GM12878 (cell line): ENCODE measurements around the gene DNAJB2. TPM values are rescaled to one million over a fixed set of nuclear protein-coding genes. Genes with fewer than 3 reads are reported as not detected.

Experiments
- ATAC-seq: fragments of 200-7000 bp; cut with Tn5 transposase; 3 replicates; pipeline ENCODE4 v1.9.1; 2020; ENCODE audit warnings: mild to moderate bottlenecking, moderate library complexity
- BruUV-seq: library from RNA; stranded (reverse); fragments of 400-500 nt; replicated peaks from 2 replicates; lab custom pipeline; 2021; lab: Mats Ljungman, UMichigan
- CTCF ChIA-PET: fragments of 300-600 bp; sonication (Branson Sonifier 250); formaldehyde crosslinking; extraction: SDS; loops from one replicate; lab custom pipeline; 2021; ENCODE audit warnings: inconsistent platforms; lab: Yijun Ruan, JAX
- POLR2A ChIA-PET: fragments of 350-600 bp; formaldehyde crosslinking; extraction: SDS; loops from one replicate; lab custom pipeline; 2021; ENCODE audit warnings: inconsistent platforms; lab: Charles Lee
- RAD21 ChIA-PET: fragments of 300-600 bp; sonication (Branson Sonifier 250); formaldehyde crosslinking; loops from one replicate; lab custom pipeline; 2023; ENCODE audit warnings: antibody characterized with exemption; ENCODE audit not compliant: unreplicated experiment; lab: Charles Lee
- SMC1A ChIA-PET: fragments of 300-600 bp; sonication (Branson Sonifier 250); formaldehyde crosslinking; loops from one replicate; lab custom pipeline; 2023; ENCODE audit not compliant: unreplicated experiment, uncharacterized antibody; lab: Charles Lee
- DNase-seq: peaks from one replicate; pipeline ENCODE4 v3.0.0-alpha.2; 2011; ENCODE audit warnings: low read depth, low spot score
- FAIRE-seq: peaks from 3 replicates; lab custom pipeline; 2011; peaks lifted over from hg19 to GRCh38; lab: Jason Lieb, UNC
- H2AFZ ChIP-seq: 2 replicates; pipeline ENCODE4 v1.6.0; 2011; ENCODE audit warnings: low read depth, low read length, control low read depth; ENCODE audit not compliant: control insufficient read depth
- H3K27ac ChIP-seq: 2 replicates; pipeline ENCODE4 v1.5.1; 2011; ENCODE audit warnings: control low read depth; ENCODE audit not compliant: control insufficient read depth, insufficient read depth
- H3K27me3 ChIP-seq, 2 experiments: replicated peaks in 1 of 2; 2 replicates each; pipeline versions ENCODE4 v1.6.0 to v1.6.1; 2011; ENCODE audit warnings: low read length in 1 of 2; ENCODE audit not compliant: control insufficient read depth in 2 of 2, insufficient read depth in 2 of 2
- H3K36me3 ChIP-seq, 2 experiments: 2 replicates each; pipeline ENCODE4 v1.5.1; 2011; ENCODE audit warnings: low read length in 1 of 2; ENCODE audit not compliant: control insufficient read depth in 2 of 2, insufficient read depth in 2 of 2
- H3K4me1 ChIP-seq: 2 replicates; pipeline ENCODE4 v1.6.1; 2011; ENCODE audit warnings: mild to moderate bottlenecking, low read length, moderate library complexity, mixed read lengths; ENCODE audit not compliant: control insufficient read depth, insufficient read depth
- H3K4me2 ChIP-seq: 2 replicates; pipeline ENCODE4 v1.6.0; 2011; ENCODE audit warnings: control low read depth; ENCODE audit not compliant: control insufficient read depth, insufficient read depth
- H3K4me3 ChIP-seq: fragments of 200-600 bp; sonication (generic); 2 replicates; pipeline ENCODE4 v1.5.1; 2016
- H3K79me2 ChIP-seq: 2 replicates; pipeline ENCODE4 v1.6.0; 2011; ENCODE audit warnings: low read length; ENCODE audit not compliant: control insufficient read depth, insufficient read depth
- H3K9ac ChIP-seq: 2 replicates; pipeline ENCODE4 v1.8.0; 2011; ENCODE audit warnings: low read length, control low read depth, mixed read lengths; ENCODE audit not compliant: control insufficient read depth, insufficient read depth
- H3K9me3 ChIP-seq: replicated peaks from 3 replicates; pipeline ENCODE4 v1.5.1; 2011; ENCODE audit warnings: mild to moderate bottlenecking, low read length; ENCODE audit not compliant: control insufficient read depth, insufficient read depth
- H4K20me1 ChIP-seq: 2 replicates; pipeline ENCODE4 v1.6.0; 2011; ENCODE audit not compliant: control insufficient read depth, insufficient read depth
- CTCF ChIP-seq, 3 experiments: IDR thresholded peaks in 2 of 3; conservative IDR thresholded peaks in 1 of 3; 2 replicates each; pipeline ENCODE4 v1.5.1; 2011; ENCODE audit warnings: low read depth in 3 of 3, low read length in 3 of 3, mild to moderate bottlenecking in 3 of 3, control low read depth in 2 of 3, moderate library complexity in 2 of 3, inconsistent platforms in 1 of 3, mixed read lengths in 1 of 3; ENCODE audit not compliant: control insufficient read depth in 2 of 3, insufficient read depth in 1 of 3; ENCODE audit errors: extremely low read depth in 1 of 3
- EP300 ChIP-seq, 2 experiments: fragments of 150-350 bp in 1 of 2; IDR thresholded peaks; 2 replicates each; pipeline ENCODE4 v1.6.1; 2011 to 2012; ENCODE audit warnings: low read depth in 2 of 2, low read length in 2 of 2, borderline replicate concordance in 1 of 2, improper control_type of control experiment in 1 of 2, inconsistent platforms in 1 of 2; ENCODE audit not compliant: control insufficient read depth in 1 of 2
- IKZF2 ChIP-seq, 2 experiments: fragments of 450-650 bp; IDR thresholded peaks; 2 replicates each; pipeline ENCODE4 v1.6.1; 2017; ENCODE audit warnings: mild to moderate bottlenecking in 2 of 2, moderate library complexity in 2 of 2
- MTA3 ChIP-seq: IDR thresholded peaks from 2 replicates; pipeline ENCODE4 v1.6.1; 2012; ENCODE audit warnings: low read length, inconsistent platforms, borderline replicate concordance
- NBN ChIP-seq: fragments of 450-650 bp; IDR thresholded peaks from 2 replicates; pipeline ENCODE4 v1.6.1; 2016
- POU2F2 ChIP-seq: IDR thresholded peaks from 3 replicates; pipeline ENCODE4 v1.6.1; 2011; ENCODE audit warnings: low read depth, mild to moderate bottlenecking, low read length, borderline replicate concordance
- TAF1 ChIP-seq: IDR thresholded peaks from 2 replicates; pipeline ENCODE4 v1.6.1; 2011; ENCODE audit warnings: mild to moderate bottlenecking, low read depth, low read length, borderline replicate concordance
- YY1 ChIP-seq: IDR thresholded peaks from 2 replicates; pipeline ENCODE4 v1.6.1; 2011; ENCODE audit warnings: low read depth, mild to moderate bottlenecking, low read length
- ZNF207 ChIP-seq: fragments of 450-650 bp; IDR thresholded peaks from 2 replicates; pipeline ENCODE4 v1.6.1; 2014; ENCODE audit warnings: antibody characterized with exemption, mild to moderate bottlenecking, borderline replicate concordance
- ZSCAN29 ChIP-seq: fragments of 450-650 bp; IDR thresholded peaks from 2 replicates; pipeline ENCODE4 v1.6.1; 2017; ENCODE audit warnings: mild to moderate bottlenecking, moderate library complexity
- WGBS: methylation state at CpG from one replicate; pipeline ENCODE4 v1.1.6; 2016; ENCODE audit warnings: low lambda C conversion rate; ENCODE audit not compliant: insufficient replicate concordance, insufficient coverage; ENCODE audit errors: missing lambda C conversion rate; 5-methylcytosine and 5-hydroxymethylcytosine counted together
- in situ Hi-C: fragments of 300-500 bp; cut with MboI; formaldehyde crosslinking; loops from 9 replicates; pipeline ENCODE4 v1.14.3; 2018; ENCODE audit warnings: mixed read lengths
- intact Hi-C: fragments of 100-400 bp; cut with micrococcal nuclease; formaldehyde crosslinking; loops from one replicate; pipeline ENCODE4 v1.14.2; 2022; ENCODE audit not compliant: unreplicated experiment
- polyA plus RNA-seq, 11 experiments: library from polyadenylated mRNA; depleted of rRNA in 4 of 11; unstranded in 6 of 11; stranded (reverse) in 5 of 11; fragments of >200 nt; fragmentation: Nextera tagmentation in 4 of 11; fragmentation: Illumina TruSeq in 1 of 11; extraction: Ambion mirVana in 4 of 11; extraction: Trizol in 1 of 11; gene quantifications; 1 replicate in 1 of 11; 2 replicates in 10 of 11; pipeline versions ENCODE4 v1.2.1 to v1.2.3, GENCODE V29; 2011 to 2016; ENCODE audit warnings: inconsistent platforms in 2 of 11, missing spikeins in 2 of 11, low read depth in 1 of 11
- total RNA-seq, 4 experiments: library from RNA; depleted of rRNA in 3 of 4; stranded (reverse); fragments of >200 nt in 3 of 4; fragmentation: Illumina TruSeq in 1 of 4; extraction: Trizol in 1 of 4; gene quantifications; 2 replicates each; pipeline versions ENCODE4 v1.2.1 to v1.2.3, GENCODE V29; 2013 to 2021
- TF ChIP-seq, protein P1 (sequence below): fragments of 450-650 bp; formaldehyde crosslinking; IDR thresholded peaks from 2 replicates; pipeline ENCODE4 v1.4.0; 2022; ENCODE audit warnings: mild to moderate bottlenecking, moderate library complexity

Gene DNAJB2
- total and polyA plus RNA-seq, 10 of the 15 experiments (the other 5 are each of a cell fraction or from before 2014, with no cell fraction given), result 0.26 to 36.5 (median 12.5) TPM

DNA sequence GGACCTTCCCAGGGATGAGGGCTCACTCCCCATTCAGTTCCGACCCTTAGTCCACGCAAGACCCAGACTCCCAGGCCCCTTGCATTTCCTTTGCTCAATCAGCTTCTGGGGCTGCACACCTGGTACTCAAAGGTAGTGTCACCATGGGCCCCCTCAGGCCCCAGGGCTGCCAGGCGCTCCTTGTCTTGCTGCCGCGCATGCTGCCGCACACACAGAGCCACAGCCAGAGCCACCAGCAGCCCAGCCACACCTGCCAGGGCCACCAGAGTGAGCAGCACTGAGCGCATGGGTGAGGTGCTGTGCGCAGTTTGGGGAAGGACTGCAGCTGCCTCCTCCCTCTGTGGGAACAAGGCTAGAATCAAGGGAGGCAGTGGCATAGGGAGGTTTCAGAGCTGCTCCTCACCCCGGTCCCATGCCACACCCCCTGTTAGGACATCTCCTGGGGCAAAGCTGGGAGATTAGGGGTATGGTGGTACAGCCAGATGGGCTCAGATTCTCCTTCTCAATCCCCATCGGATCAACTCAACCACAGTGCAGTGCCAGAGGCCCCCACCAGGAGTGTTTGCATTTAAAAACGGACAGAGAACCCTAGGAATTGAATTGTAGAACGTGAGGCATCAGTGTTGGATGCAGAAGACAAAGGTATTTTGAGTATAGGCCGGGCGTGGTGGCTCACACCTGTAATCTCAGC lies 18.7 kb downstream of the DNAJB2 start (continued):
- no peak for TF ChIP-seq TAF1
- TF ChIP-seq EP300 (IDR thresholded peaks at IDR 0.05; ENCODE audit: borderline replicate concordance in 1 of 2, control insufficient read depth in 1 of 2, low read depth in 2 of 2, low read length in 2 of 2), result no peak
- no peak for TF ChIP-seq MTA3

DNA sequence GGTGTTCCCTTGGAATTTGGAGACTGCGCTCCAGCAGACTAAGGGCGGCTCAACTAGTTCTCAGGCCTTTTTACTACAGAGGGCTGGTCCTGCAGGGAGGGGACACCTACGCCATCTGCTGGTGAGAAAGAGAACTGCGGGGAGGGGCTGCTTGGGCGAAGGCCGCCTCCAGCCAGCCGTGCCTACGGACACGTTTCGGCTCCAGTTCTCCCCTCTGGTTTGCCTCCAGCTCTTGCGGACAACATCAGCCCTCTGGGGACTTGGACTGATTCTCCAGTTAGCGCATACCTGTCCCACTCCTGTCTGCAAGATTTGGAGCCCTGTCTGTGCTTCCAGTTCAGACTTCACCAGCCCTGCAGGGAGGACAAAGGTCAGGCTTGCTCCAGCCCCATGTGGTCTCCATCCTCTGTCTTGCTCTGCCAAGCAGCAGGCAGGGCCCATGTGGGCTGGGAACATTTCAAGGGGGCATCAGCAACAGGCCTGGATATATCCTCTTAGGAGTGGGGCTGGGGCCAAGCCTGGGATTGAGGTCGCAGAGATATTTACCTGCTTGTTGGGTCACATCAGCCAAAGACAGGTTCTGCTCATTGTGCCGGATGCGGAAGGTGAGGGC lies 19.7 kb downstream of the DNAJB2 start:
- Histone ChIP-seq H3K4me1 (peaks cover 8% of the 10 kb centered on the region), H3K4me3 (no peak overlapping the region), H3K4me2 (peak overlapping the region; percentile 46), H2AFZ (peak overlapping the region; percentile 90), H3K9me3 (no peaks in the 10 kb centered on the region), H3K79me2 (no peaks in the 10 kb centered on the region), H3K36me3 (no peaks in the 10 kb centered on the region), H4K20me1 (no peaks in the 10 kb centered on the region), H3K9ac (no peak overlapping the region), H3K27me3 (peaks cover 2 to 5% of the 10 kb centered on the region in 2 experiments; a peak in 1 of 4 replicates), H3K27ac (no peak overlapping the region)
- ATAC-seq (peak; percentile 78), DNase-seq (peak; percentile 32), FAIRE-seq (peak; percentile 93)
- BruUV-seq, result no TSS peak
- ChIA-PET POLR2A (interaction anchor here (0.6 to 2.1 kb wide), 3 partner anchors 118 to 139 kb away, joined by 3 to 8 read pairs (median 5); no protein-coding TSS in a partner anchor), CTCF (interaction anchor here (0.7 to 10.9 kb wide), 20 partner anchors 17 to 302 kb away, joined by 3 to 208 read pairs (median 4); partner anchors contain the start of genes CNPPD1, DNAJB2, NHEJ1 and SLC23A3), SMC1A (interaction anchor here (1.0 to 5.8 kb wide), 5 partner anchors 36 to 145 kb away, joined by 3 to 36 read pairs (median 5); partner anchors contain the start of genes CNPPD1 and NHEJ1), RAD21 (interaction anchor here (0.8 to 3.9 kb wide), 9 partner anchors 20 to 145 kb away, joined by 3 to 22 read pairs (median 4); partner anchors contain the start of genes ANKZF1, ATG9A, DNAJB2 and NHEJ1)
- intact Hi-C loops (loop anchor here (1.0 to 5.0 kb wide), 3 partner anchors 122 to 242 kb away; partner anchors contain the start of genes CNPPD1, NHEJ1 and RETREG2), in situ Hi-C loops (loop anchor here (5.0 kb wide), 2 partner anchors 142 to 242 kb away; no protein-coding TSS in a partner anchor)
- 11% methylated on average over 15 of the region's 15 CpGs for WGBS
- peak; percentile 98 to 99 (median 99); a peak in 5 of 6 replicates for TF ChIP-seq CTCF (IDR thresholded peaks at IDR 0.05 in 2 of 3, conservative IDR thresholded peaks at IDR 0.05 in 1 of 3; ENCODE audit: control insufficient read depth in 2 of 3, extremely low read depth in 1 of 3, insufficient read depth in 1 of 3, low read depth in 3 of 3, low read length in 3 of 3)
- peak; percentile 22; the same call in 1 of the 3 replicates for TF ChIP-seq POU2F2
- peak; percentile 22; the same call in 1 of the 2 replicates for TF ChIP-seq ZNF207
- 0 out of 2 replicates have a peak, but pooled peaks have one; percentile 25 for TF ChIP-seq NBN
- TF ChIP-seq, protein P1, sequence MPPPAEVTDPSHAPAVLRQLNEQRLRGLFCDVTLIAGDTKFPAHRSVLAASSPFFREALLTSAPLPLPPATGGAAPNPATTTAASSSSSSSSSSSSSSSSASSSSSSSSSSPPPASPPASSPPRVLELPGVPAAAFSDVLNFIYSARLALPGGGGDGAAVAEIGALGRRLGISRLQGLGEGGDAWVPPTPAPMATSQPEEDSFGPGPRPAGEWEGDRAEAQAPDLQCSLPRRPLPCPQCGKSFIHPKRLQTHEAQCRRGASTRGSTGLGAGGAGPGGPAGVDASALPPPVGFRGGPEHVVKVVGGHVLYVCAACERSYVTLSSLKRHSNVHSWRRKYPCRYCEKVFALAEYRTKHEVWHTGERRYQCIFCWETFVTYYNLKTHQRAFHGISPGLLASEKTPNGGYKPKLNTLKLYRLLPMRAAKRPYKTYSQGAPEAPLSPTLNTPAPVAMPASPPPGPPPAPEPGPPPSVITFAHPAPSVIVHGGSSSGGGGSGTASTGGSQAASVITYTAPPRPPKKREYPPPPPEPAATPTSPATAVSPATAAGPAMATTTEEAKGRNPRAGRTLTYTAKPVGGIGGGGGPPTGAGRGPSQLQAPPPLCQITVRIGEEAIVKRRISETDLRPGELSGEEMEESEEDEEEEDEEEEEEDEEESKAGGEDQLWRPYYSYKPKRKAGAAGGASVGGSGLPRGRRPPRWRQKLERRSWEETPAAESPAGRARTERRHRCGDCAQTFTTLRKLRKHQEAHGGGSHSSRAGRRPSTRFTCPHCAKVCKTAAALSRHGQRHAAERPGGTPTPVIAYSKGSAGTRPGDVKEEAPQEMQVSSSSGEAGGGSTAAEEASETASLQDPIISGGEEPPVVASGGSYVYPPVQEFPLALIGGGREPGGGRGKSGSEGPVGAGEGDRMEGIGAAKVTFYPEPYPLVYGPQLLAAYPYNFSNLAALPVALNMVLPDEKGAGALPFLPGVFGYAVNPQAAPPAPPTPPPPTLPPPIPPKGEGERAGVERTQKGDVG (CRISPR knock-in tag), result no peak
- TF ChIP-seq IKZF2 (IDR thresholded peaks at IDR 0.05), result no peak
- peak; percentile 76 for TF ChIP-seq YY1
- TF ChIP-seq ZSCAN29, result no peak
